ENCODE data around the gene RETREG3.

The RETREG3 gene

DNA sequence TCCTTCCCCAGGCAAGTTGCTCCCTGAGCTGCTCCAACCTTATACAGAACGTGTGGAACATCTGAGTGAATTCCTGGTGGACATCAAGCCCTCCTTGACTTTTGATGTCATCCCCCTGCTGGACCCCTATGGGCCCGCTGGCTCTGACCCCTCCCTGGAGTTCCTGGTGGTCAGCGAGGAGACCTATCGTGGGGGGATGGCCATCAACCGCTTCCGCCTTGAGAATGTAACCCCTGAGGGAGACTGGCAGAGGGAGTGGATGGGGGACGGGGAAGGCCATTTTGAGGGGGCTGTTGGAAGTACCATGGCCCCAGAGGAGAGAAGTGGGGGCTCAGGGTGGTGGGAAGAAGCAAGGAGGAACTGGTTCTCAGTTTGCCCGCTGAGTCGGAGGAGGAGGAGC, 45.2 kb downstream of the RETREG3 start:
- TF ChIP-seq SIN3A (IDR thresholded peaks at IDR 0.05; ENCODE audit: borderline replicate concordance, insufficient read depth, low read length) (no peak), POLR2AphosphoS5 (IDR thresholded peaks at IDR 0.05; ENCODE audit: low read depth, low read length) (no peak)

- TF ChIP-seq, protein P1, sequence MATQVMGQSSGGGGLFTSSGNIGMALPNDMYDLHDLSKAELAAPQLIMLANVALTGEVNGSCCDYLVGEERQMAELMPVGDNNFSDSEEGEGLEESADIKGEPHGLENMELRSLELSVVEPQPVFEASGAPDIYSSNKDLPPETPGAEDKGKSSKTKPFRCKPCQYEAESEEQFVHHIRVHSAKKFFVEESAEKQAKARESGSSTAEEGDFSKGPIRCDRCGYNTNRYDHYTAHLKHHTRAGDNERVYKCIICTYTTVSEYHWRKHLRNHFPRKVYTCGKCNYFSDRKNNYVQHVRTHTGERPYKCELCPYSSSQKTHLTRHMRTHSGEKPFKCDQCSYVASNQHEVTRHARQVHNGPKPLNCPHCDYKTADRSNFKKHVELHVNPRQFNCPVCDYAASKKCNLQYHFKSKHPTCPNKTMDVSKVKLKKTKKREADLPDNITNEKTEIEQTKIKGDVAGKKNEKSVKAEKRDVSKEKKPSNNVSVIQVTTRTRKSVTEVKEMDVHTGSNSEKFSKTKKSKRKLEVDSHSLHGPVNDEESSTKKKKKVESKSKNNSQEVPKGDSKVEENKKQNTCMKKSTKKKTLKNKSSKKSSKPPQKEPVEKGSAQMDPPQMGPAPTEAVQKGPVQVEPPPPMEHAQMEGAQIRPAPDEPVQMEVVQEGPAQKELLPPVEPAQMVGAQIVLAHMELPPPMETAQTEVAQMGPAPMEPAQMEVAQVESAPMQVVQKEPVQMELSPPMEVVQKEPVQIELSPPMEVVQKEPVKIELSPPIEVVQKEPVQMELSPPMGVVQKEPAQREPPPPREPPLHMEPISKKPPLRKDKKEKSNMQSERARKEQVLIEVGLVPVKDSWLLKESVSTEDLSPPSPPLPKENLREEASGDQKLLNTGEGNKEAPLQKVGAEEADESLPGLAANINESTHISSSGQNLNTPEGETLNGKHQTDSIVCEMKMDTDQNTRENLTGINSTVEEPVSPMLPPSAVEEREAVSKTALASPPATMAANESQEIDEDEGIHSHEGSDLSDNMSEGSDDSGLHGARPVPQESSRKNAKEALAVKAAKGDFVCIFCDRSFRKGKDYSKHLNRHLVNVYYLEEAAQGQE (IDR thresholded peaks at IDR 0.05; ENCODE audit: insufficient read depth in 1 of 2, low read depth in 2 of 2, low read length in 2 of 2) = no peak
- TF ChIP-seq FOXP2 (optimal IDR thresholded peaks at IDR 0.05; ENCODE audit: borderline replicate concordance, extremely low read depth, extremely low read length, insufficient read depth) (no peak), SIN3A (IDR thresholded peaks at IDR 0.05; ENCODE audit: borderline replicate concordance, insufficient read depth, low read length) (no peak), TAF1 (IDR thresholded peaks at IDR 0.05; ENCODE audit: borderline replicate concordance, insufficient read depth, low read length) (no peak), POLR2AphosphoS5 (IDR thresholded peaks at IDR 0.05; ENCODE audit: low read depth, low read length) (no peak)
These were observed 45.6 kb downstream of the RETREG3 start for GRCh38 chr17:42563543-42563942.

DNA sequence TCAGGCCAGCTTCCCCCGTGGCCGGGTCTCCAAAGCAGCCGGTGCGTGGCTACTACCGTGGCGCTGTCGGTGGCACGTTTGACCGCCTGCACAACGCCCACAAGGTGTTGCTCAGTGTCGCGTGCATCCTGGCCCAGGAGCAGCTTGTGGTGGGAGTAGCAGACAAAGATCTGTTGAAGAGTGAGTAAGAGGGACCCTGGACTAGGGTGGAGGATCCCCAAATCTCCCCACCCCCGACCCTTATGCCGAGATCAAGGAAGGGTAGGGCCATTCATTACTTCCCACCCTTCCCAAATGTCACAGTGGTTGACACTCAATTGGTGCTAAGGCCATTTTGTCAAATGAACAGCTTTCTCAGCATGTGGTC, 46.0 kb downstream of the RETREG3 start:
- TF ChIP-seq SIN3A (IDR thresholded peaks at IDR 0.05; ENCODE audit: borderline replicate concordance, insufficient read depth, low read length) (no peak), POLR2AphosphoS5 (IDR thresholded peaks at IDR 0.05; ENCODE audit: low read depth, low read length) (no peak), TAF1 (IDR thresholded peaks at IDR 0.05; ENCODE audit: borderline replicate concordance, insufficient read depth, low read length) (no peak), FOXP2 (optimal IDR thresholded peaks at IDR 0.05; ENCODE audit: borderline replicate concordance, extremely low read depth, extremely low read length, insufficient read depth) (no peak)
- TF ChIP-seq, protein P1 (IDR thresholded peaks at IDR 0.05; ENCODE audit: insufficient read depth in 1 of 2, low read depth in 2 of 2, low read length in 2 of 2) = no peak

DNA sequence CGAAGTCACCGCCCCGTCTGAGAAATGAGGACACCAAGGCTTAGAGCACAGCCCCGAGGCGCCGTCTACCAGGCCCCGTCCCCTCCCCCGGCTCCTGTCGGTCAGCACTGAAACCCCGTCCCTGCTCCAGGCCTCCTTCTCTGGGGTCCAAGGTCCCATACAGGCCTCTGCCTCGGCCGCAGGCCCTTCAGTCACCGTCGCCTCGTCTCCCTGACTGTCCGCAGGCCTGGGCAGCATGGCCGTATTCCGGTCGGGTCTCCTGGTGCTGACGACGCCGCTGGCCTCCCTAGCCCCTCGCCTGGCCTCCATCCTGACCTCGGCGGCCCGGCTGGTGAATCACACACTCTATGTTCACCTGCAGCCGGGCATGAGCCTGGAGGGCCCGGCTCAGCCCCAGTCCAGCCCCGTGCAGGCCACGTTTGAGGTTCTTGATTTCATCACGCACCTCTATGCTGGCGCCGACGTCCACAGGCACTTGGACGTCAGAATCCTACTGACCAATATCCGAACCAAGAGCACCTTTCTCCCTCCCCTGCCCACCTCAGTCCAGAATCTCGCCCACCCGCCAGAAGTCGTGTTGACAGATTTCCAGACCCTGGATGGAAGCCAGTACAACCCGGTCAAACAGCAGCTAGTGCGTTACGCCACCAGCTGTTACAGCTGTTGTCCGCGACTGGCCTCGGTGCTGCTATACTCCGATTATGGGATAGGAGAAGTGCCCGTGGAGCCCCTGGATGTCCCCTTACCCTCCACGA, 46.6 kb downstream of the RETREG3 start:
- TF ChIP-seq TAF1 (IDR thresholded peaks at IDR 0.05; ENCODE audit: borderline replicate concordance, insufficient read depth, low read length) = no peak
- no peak for TF ChIP-seq POLR2AphosphoS5 (IDR thresholded peaks at IDR 0.05; ENCODE audit: low read depth, low read length)
- no peak for TF ChIP-seq FOXP2 (optimal IDR thresholded peaks at IDR 0.05; ENCODE audit: borderline replicate concordance, extremely low read depth, extremely low read length, insufficient read depth)
- TF ChIP-seq SIN3A (IDR thresholded peaks at IDR 0.05; ENCODE audit: borderline replicate concordance, insufficient read depth, low read length) = no peak

GRCh38 chr17:42561897-42562387, 47.2 kb downstream of the RETREG3 start, which contains the start of gene COASY:
Gene COASY, plus strand, starts transcription at chr17:42562148. Its CDS starts 475 bp downstream, at chr17:42562623.
- peak; percentile 23 for TF ChIP-seq FOXP2 (optimal IDR thresholded peaks at IDR 0.05; ENCODE audit: borderline replicate concordance, extremely low read depth, extremely low read length, insufficient read depth)
- peak; percentile 79 for TF ChIP-seq TAF1 (IDR thresholded peaks at IDR 0.05; ENCODE audit: borderline replicate concordance, insufficient read depth, low read length)
- TF ChIP-seq SIN3A (IDR thresholded peaks at IDR 0.05; ENCODE audit: borderline replicate concordance, insufficient read depth, low read length) = peak; percentile 99; the same call in 1 of the 2 replicates
- TF ChIP-seq, protein P1 (IDR thresholded peaks at IDR 0.05; ENCODE audit: insufficient read depth in 1 of 2, low read depth in 2 of 2, low read length in 2 of 2) = peak; percentile 30 to 58; a peak in 1 of 4 replicates
- TF ChIP-seq POLR2AphosphoS5 (IDR thresholded peaks at IDR 0.05; ENCODE audit: low read depth, low read length) = peak; percentile 85

GRCh38 chr17:42560246-42560645, 48.9 kb downstream of the RETREG3 start:
- TF ChIP-seq POLR2AphosphoS5 (IDR thresholded peaks at IDR 0.05; ENCODE audit: low read depth, low read length) (no peak), TAF1 (IDR thresholded peaks at IDR 0.05; ENCODE audit: borderline replicate concordance, insufficient read depth, low read length) (no peak), SIN3A (IDR thresholded peaks at IDR 0.05; ENCODE audit: borderline replicate concordance, insufficient read depth, low read length) (no peak)
- TF ChIP-seq, protein P1 (IDR thresholded peaks at IDR 0.05; ENCODE audit: insufficient read depth in 1 of 2, low read depth in 2 of 2, low read length in 2 of 2) = no peak
